Erythroblast (primary cell): ENCODE data around the gene ADIPOR2.
"Not testable (repeated sequence)": the region's sequence is repeated elsewhere in the genome, so short reads cannot be mapped to it uniquely, and the experiment has no call there.

ENCODE experiments used
- DNase-seq, 2 experiments: peaks; one replicate each; lab custom pipeline; 2025; lab: John Stamatoyannopoulos, UW
- GATA1 ChIP-seq: IDR thresholded peaks from 2 replicates; pipeline ENCODE4 v1.6.1; 2011; ENCODE audit warnings: low read depth, mild to moderate bottlenecking, control low read depth, low read length, moderate library complexity
- POLR2A ChIP-seq: IDR thresholded peaks from 2 replicates; pipeline ENCODE4 v1.6.1; 2011; ENCODE audit warnings: mild to moderate bottlenecking, low read length

The ADIPOR2 gene

GRCh38 chr12:1703771-1704722 lies 13.2 kb downstream of the ADIPOR2 start:
- no peak for DNase-seq
- no peak for TF ChIP-seq POLR2A
- TF ChIP-seq GATA1 = no peak

GRCh38 chr12:1705774-1706631 lies 15.1 kb downstream of the ADIPOR2 start:
- TF ChIP-seq GATA1 = no peak
- TF ChIP-seq POLR2A = no peak
- DNase-seq = no peak

GRCh38 chr12:1706632-1706980 lies 15.7 kb downstream of the ADIPOR2 start:
- peak; percentile 38 to 47 for DNase-seq
- no peak for TF ChIP-seq POLR2A
- no peak for TF ChIP-seq GATA1

- TF ChIP-seq POLR2A (no peak), GATA1 (no peak)
- DNase-seq = no peak
Observed at GRCh38 chr12:1707051-1707450, 16.2 kb downstream of the ADIPOR2 start.

GRCh38 chr12:1709968-1710367 lies 19.1 kb downstream of the ADIPOR2 start:
- peak in 1 of 2 experiments; percentile 38 for DNase-seq

- DNase-seq = peak; percentile 18 to 35
Observed at GRCh38 chr12:1710870-1711269, 20.0 kb downstream of the ADIPOR2 start.

- peak; percentile 71 to 84 for DNase-seq
Observed at GRCh38 chr12:1711536-1712211, 20.8 kb downstream of the ADIPOR2 start.

- not testable (repeated sequence) for DNase-seq
Observed at GRCh38 chr12:1712305-1712704, 21.4 kb downstream of the ADIPOR2 start.

GRCh38 chr12:1712852-1713251 lies 22.0 kb downstream of the ADIPOR2 start:
- DNase-seq = not testable (repeated sequence)

GRCh38 chr12:1713783-1714348 lies 23.0 kb downstream of the ADIPOR2 start:
- peak; percentile 55 to 73 for DNase-seq

GRCh38 chr12:1715459-1715858 lies 24.6 kb downstream of the ADIPOR2 start:
- DNase-seq = peak; percentile 51 to 54

- TF ChIP-seq GATA1 (no peak), POLR2A (no peak)
- no peak for DNase-seq
Observed at GRCh38 chr12:1716215-1716862, 25.5 kb downstream of the ADIPOR2 start.

GRCh38 chr12:1716911-1717310 lies 26.0 kb downstream of the ADIPOR2 start:
- DNase-seq = peak in 1 of 2 experiments; percentile 14
- no peak for TF ChIP-seq POLR2A
- TF ChIP-seq GATA1 = no peak

GRCh38 chr12:1719139-1719538 lies 28.3 kb downstream of the ADIPOR2 start:
- no peak for DNase-seq
- TF ChIP-seq GATA1 (no peak), POLR2A (no peak)
